IPS DF 6.9 (cell line): ENCODE measurements around the gene CCN2.
A peak's percentile ranks its signal among the peaks of the same experiment; 100 is the strongest.

Source experiments
- DNase-seq: peaks from one replicate; pipeline ENCODE4 v3.0.0-alpha.2; 2013; ENCODE audit warnings: low read depth, low spot score
- H3K27ac ChIP-seq: one replicate; pipeline ENCODE4 v1.5.1; 2013; ENCODE audit warnings: low read length, control low read depth
- H3K27me3 ChIP-seq: 2 replicates; pipeline ENCODE4 v1.6.1; 2013; ENCODE audit warnings: mild to moderate bottlenecking, low read length; ENCODE audit not compliant: control insufficient read depth, insufficient read depth
- H3K36me3 ChIP-seq: 2 replicates; pipeline ENCODE4 v1.6.1; 2013; ENCODE audit warnings: low read length; ENCODE audit not compliant: control insufficient read depth, insufficient read depth
- H3K4me1 ChIP-seq: 2 replicates; pipeline ENCODE4 v1.6.1; 2013; ENCODE audit warnings: low read length; ENCODE audit not compliant: control insufficient read depth, insufficient read depth
- H3K4me3 ChIP-seq: 2 replicates; pipeline ENCODE4 v1.5.1; 2013; ENCODE audit warnings: mild to moderate bottlenecking, low read length
- H3K9me3 ChIP-seq: 2 replicates; pipeline ENCODE4 v1.6.1; 2013; ENCODE audit warnings: low read length, inconsistent platforms; ENCODE audit not compliant: control insufficient read depth, insufficient read depth
- WGBS: extraction: QIAGEN DNeasy Blood & Tissue Kit; methylation state at CpG from one replicate; pipeline ENCODE4 v1.1.7; 2013; ENCODE audit warnings: mixed read lengths, missing lambda C conversion rate; ENCODE audit not compliant: insufficient read length, insufficient coverage; 5-methylcytosine and 5-hydroxymethylcytosine counted together

The CCN2 gene, protein sequence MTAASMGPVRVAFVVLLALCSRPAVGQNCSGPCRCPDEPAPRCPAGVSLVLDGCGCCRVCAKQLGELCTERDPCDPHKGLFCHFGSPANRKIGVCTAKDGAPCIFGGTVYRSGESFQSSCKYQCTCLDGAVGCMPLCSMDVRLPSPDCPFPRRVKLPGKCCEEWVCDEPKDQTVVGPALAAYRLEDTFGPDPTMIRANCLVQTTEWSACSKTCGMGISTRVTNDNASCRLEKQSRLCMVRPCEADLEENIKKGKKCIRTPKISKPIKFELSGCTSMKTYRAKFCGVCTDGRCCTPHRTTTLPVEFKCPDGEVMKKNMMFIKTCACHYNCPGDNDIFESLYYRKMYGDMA

DNA sequence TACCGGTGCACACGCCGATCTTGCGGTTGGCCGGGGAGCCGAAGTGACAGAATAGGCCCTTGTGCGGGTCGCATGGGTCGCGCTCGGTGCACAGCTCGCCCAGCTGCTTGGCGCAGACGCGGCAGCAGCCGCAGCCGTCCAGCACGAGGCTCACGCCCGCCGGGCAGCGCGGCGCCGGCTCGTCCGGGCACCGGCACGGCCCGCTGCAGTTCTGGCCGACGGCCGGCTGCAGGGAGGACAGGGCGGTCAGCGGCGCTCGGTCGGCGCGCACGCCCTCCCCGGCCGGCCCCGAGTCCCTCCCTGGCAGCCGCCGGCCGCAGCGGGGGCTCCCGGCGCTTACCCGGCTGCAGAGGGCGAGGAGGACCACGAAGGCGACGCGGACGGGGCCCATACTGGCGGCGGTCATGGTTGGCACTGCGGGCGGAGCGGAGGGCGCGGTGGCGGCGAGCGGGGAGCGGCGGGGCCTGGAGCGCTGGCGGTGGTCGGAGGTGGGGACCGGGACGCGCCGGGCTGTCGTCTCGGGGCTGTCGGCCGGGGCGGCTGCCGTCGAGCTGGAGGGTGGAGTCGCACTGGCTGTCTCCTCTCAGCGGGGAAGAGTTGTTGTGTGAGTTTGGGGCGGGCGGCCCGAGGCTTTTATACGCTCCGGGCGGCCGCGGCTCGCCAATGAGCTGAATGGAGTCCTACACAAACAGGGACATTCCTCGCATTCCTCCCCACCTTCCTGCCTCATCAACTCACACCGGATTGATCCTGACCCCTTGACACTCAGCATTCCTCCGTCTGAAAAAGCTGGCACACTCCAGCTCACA, at the start of gene CCN2:
Gene CCN2 (minus strand): TSS at position 606 of the 809 bp plus-strand sequence. CDS start 200 bp downstream, at position 406.
- peak within 1 kb of the TSS; percentile 77 for H3K4me3 ChIP-seq
- H3K36me3 ChIP-seq: peaks cover 12% of the 10 kb centered on the region; the same call in 1 of the 2 replicates
- no peaks in the 10 kb centered on the region for H3K9me3 ChIP-seq
- H3K27ac ChIP-seq: no peak within 1 kb of the TSS
- H3K4me1 ChIP-seq: peaks cover 7% of the 10 kb centered on the region; the same call in 1 of the 2 replicates
- DNase-seq: peak; percentile 97
- H3K27me3 ChIP-seq: no peaks in the 10 kb centered on the region
- no CpG with 5 or more reads among the region's 97 CpGs for WGBS

DNA sequence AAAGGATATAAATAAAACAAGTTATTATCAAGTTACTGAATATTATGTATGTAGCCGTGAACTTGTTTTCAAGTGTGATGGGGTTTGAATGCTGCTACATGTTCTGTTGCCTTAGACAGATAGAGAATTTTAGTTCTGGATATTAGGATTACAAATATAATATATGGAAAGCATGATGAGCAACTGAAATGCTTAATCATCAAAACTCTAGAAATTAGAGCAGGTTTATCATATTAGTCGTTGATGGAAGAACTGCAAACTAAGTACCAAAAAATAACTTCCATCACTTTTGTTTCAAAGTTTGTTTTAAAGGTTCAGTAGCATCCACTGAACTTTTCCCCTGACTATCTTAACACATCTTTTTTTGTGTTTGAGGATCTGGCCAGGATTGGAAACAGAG, 49.1 kb upstream of the CCN2 start:
- Histone ChIP-seq H3K36me3 (no peaks in the 10 kb centered on the region), H3K9me3 (no peaks in the 10 kb centered on the region; the same call in 1 of the 2 replicates), H3K27me3 (no peaks in the 10 kb centered on the region), H3K4me3 (no peak overlapping the region), H3K27ac (no peak overlapping the region), H3K4me1 (no peaks in the 10 kb centered on the region)
- no CpG with 5 or more reads among the region's 2 CpGs for WGBS
- DNase-seq: no peak

DNA sequence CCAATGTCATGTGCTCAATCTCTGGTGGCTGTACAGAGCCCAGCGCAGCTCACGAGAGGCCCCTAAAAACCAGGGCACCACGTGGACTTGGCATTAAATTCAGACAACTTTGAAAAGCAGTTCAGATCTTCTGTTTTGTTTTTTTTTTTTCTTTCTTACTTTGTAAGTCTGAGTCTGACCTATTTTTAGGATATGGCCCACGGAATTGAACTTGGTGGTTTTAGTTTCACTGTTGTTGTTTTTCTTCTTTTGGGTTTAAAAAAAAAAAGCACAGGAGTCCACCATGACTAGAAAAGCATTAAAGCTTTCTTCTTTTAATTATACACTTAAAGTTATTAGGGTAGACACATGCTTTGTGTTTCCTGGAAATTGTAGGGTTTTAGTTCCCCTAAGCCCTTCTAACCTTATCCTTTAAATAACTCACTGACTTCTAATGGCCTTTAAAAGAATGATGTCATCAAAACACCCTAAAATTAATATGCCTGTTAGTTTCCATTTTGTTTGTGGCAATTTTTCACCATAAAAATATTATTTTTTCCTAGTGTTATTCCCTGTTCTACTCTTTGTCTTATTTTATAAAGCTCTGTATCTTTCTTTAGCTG, 48.5 kb upstream of the CCN2 start:
- no peaks in the 10 kb centered on the region; the same call in 1 of the 2 replicates for H3K9me3 ChIP-seq
- H3K27me3 ChIP-seq: no peaks in the 10 kb centered on the region
- no peaks in the 10 kb centered on the region for H3K4me1 ChIP-seq
- WGBS: no CpG with 5 or more reads among the region's 4 CpGs
- no peak for DNase-seq
- no peak overlapping the region for H3K4me3 ChIP-seq
- H3K36me3 ChIP-seq: no peaks in the 10 kb centered on the region
- H3K27ac ChIP-seq: no peak overlapping the region

GRCh38 chr6:131998255-131998982, 47.2 kb upstream of the CCN2 start:
- H3K36me3 ChIP-seq: no peaks in the 10 kb centered on the region
- H3K9me3 ChIP-seq: no peaks in the 10 kb centered on the region; the same call in 1 of the 2 replicates
- no peak overlapping the region for H3K4me3 ChIP-seq
- H3K27me3 ChIP-seq: no peaks in the 10 kb centered on the region
- no peak overlapping the region for H3K27ac ChIP-seq
- H3K4me1 ChIP-seq: no peaks in the 10 kb centered on the region
- DNase-seq: no peak
- no CpG with 5 or more reads among the region's 9 CpGs for WGBS

GRCh38 chr6:131997429-131998153, 46.4 kb upstream of the CCN2 start:
- WGBS: no CpG with 5 or more reads among the region's 7 CpGs
- no peaks in the 10 kb centered on the region for H3K4me1 ChIP-seq
- H3K27ac ChIP-seq: no peak overlapping the region
- no peaks in the 10 kb centered on the region for H3K9me3 ChIP-seq
- H3K36me3 ChIP-seq: no peaks in the 10 kb centered on the region
- DNase-seq: no peak
- H3K4me3 ChIP-seq: no peak overlapping the region
- no peaks in the 10 kb centered on the region for H3K27me3 ChIP-seq

GRCh38 chr6:131995917-131996316, 44.7 kb upstream of the CCN2 start:
- WGBS: no CpG with 5 or more reads among the region's 1 CpG
- no peaks in the 10 kb centered on the region for H3K4me1 ChIP-seq

GRCh38 chr6:131992557-131992956, 41.4 kb upstream of the CCN2 start:
- H3K36me3 ChIP-seq: no peaks in the 10 kb centered on the region
- no peaks in the 10 kb centered on the region for H3K9me3 ChIP-seq
- H3K4me3 ChIP-seq: no peak overlapping the region
- no peaks in the 10 kb centered on the region for H3K27me3 ChIP-seq
- no CpG with 5 or more reads among the region's 2 CpGs for WGBS
- DNase-seq: no peak
- no peak overlapping the region for H3K27ac ChIP-seq
- no peaks in the 10 kb centered on the region for H3K4me1 ChIP-seq

More at GRCh38 chr6:131995917-131996316, 44.7 kb upstream of the CCN2 start:
- DNase-seq: no peak
- no peaks in the 10 kb centered on the region for H3K27me3 ChIP-seq
- no peak overlapping the region for H3K4me3 ChIP-seq
- no peaks in the 10 kb centered on the region for H3K9me3 ChIP-seq
- H3K36me3 ChIP-seq: no peaks in the 10 kb centered on the region
- H3K27ac ChIP-seq: no peak overlapping the region

- H3K27me3 ChIP-seq: no peaks in the 10 kb centered on the region
- no CpG with 5 or more reads among the region's 4 CpGs for WGBS
- no peak overlapping the region for H3K4me3 ChIP-seq
- H3K27ac ChIP-seq: no peak overlapping the region
- no peaks in the 10 kb centered on the region for H3K4me1 ChIP-seq
- no peaks in the 10 kb centered on the region for H3K36me3 ChIP-seq
- DNase-seq: no peak
- no peaks in the 10 kb centered on the region for H3K9me3 ChIP-seq
Measured at GRCh38 chr6:131989036-131989435, 37.9 kb upstream of the CCN2 start.

- H3K9me3 ChIP-seq: no peaks in the 10 kb centered on the region
Measured at GRCh38 chr6:131982740-131983259, 31.6 kb upstream of the CCN2 start.

More at GRCh38 chr6:131982740-131983259, 31.6 kb upstream of the CCN2 start:
- Histone ChIP-seq H3K27ac (no peak overlapping the region), H3K27me3 (no peaks in the 10 kb centered on the region), H3K4me3 (no peak overlapping the region), H3K4me1 (no peaks in the 10 kb centered on the region), H3K36me3 (no peaks in the 10 kb centered on the region)
- DNase-seq: no peak
- WGBS: no CpG with 5 or more reads among the region's 2 CpGs
